Fibroblast of mammary gland (primary cell): ENCODE measurements around the gene TF.

Source experiments
- DNase-seq: peaks from one replicate; pipeline ENCODE4 v3.0.0-alpha.2; 2010; ENCODE audit warnings: low read depth
- H3K4me3 ChIP-seq: 2 replicates; pipeline ENCODE4 v1.5.1; 2011; ENCODE audit warnings: low read depth, mild to moderate bottlenecking, low read length, moderate library complexity; ENCODE audit not compliant: control insufficient read depth
- TF ChIP-seq, protein P1 (sequence below): conservative IDR thresholded peaks from 2 replicates; pipeline ENCODE4 v1.5.1; 2011; ENCODE audit warnings: low read depth, low read length, inconsistent platforms; ENCODE audit not compliant: control insufficient read depth, insufficient read depth

The TF gene

DNA sequence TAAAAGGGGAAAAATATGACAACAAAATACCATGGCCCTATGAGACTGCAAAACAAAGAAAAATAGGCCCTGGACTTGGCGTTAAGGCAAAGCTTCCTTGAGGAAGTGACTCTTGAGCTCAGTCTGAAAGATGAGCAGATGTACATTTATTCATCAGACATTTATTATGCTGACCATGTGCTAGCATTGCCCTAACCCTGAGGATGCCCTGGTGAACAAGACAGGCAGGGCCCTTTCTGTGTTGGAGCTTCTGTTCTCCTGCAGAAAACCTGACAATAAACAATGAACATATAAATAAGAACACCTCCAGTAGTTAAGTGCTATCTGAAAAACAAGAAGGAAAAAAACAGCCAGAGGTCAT lies 12.4 kb downstream of the TF start:
- no peak overlapping the region for H3K4me3 ChIP-seq
- no peak for DNase-seq
- TF ChIP-seq, protein P1, sequence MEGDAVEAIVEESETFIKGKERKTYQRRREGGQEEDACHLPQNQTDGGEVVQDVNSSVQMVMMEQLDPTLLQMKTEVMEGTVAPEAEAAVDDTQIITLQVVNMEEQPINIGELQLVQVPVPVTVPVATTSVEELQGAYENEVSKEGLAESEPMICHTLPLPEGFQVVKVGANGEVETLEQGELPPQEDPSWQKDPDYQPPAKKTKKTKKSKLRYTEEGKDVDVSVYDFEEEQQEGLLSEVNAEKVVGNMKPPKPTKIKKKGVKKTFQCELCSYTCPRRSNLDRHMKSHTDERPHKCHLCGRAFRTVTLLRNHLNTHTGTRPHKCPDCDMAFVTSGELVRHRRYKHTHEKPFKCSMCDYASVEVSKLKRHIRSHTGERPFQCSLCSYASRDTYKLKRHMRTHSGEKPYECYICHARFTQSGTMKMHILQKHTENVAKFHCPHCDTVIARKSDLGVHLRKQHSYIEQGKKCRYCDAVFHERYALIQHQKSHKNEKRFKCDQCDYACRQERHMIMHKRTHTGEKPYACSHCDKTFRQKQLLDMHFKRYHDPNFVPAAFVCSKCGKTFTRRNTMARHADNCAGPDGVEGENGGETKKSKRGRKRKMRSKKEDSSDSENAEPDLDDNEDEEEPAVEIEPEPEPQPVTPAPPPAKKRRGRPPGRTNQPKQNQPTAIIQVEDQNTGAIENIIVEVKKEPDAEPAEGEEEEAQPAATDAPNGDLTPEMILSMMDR, result no peak

DNA sequence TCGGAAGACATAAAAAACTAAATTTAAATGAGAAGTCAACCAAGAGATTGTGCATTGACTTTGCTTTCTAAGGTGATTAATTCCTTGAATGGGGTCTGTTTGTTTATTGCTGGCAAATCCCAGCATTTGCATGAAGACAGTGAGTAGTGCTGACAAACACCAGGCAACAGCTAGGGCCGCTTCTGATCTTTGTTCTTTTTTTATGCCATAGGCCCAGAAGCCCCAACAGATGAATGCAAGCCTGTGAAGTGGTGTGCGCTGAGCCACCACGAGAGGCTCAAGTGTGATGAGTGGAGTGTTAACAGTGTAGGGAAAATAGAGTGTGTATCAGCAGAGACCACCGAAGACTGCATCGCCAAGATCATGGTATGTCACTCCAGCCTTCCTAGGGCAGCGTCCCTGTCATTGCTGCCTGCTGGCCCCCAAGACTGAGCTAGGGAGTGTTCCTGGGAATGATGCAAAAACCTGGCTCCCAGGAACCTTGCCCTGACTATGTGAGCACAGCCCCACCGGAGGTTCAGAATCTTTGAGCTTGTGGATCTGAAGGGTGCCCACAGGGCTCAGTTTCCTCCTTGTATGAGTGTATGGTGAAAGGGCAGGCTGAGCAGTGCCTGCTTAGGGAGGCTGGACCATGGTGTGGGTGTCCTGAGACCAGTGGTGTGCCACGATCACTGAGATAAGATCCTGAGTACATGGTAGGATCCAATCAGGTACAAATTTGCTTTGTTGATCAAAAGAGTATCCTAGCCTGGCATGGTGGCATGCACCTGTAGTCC lies 13.0 kb downstream of the TF start:
- no peak overlapping the region for H3K4me3 ChIP-seq
- DNase-seq, result no peak
- TF ChIP-seq, protein P1, result no peak

DNA sequence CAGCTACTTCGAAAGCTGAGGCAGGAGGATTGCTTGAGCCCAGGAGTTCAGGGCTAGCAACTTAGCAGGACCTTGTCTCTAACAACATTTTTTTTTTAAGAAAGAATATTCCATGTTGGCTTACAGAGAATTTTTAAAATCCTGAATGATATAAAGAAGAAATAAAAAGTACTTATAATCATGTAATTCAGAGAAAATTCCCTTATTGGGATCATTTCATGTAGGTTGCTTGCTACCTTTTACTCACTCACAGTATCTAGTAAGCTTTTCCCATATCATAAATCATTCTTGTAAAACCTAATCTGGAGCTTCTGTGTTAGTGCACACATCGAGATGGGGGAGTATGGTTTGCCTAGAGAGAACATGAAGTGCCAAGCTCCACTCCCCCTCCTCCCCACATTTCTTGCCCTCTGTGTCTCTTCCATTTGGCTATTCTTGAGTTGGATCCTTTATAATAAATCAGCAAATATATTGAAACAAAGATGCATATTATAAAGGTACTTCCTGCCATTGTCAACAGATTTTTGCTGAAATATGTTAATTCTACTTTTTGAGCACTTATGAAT lies 13.6 kb downstream of the TF start:
- no peak for DNase-seq
- TF ChIP-seq, protein P1, result no peak
- no peak overlapping the region for H3K4me3 ChIP-seq

DNA sequence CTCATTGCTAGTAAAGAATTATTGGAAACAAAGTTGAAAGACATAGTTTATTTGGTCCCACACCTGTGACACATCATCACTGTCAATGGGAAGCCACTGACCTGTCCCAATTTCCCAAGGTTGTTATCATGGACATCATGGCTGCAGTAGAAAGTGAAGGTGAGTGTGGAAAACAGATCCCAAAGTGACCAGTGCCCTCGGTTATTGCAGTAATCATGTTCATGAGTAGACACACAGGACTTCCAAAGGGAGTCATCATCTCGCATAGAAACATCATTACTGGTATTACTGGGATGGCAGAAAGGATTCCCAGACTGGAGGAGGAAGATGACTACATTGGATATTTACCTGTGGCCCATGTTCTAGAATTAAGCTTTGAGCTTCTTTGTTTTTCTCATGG lies 14.7 kb downstream of the TF start:
- H3K4me3 ChIP-seq, result no peak overlapping the region
- TF ChIP-seq, protein P1, result no peak
- no peak for DNase-seq

DNA sequence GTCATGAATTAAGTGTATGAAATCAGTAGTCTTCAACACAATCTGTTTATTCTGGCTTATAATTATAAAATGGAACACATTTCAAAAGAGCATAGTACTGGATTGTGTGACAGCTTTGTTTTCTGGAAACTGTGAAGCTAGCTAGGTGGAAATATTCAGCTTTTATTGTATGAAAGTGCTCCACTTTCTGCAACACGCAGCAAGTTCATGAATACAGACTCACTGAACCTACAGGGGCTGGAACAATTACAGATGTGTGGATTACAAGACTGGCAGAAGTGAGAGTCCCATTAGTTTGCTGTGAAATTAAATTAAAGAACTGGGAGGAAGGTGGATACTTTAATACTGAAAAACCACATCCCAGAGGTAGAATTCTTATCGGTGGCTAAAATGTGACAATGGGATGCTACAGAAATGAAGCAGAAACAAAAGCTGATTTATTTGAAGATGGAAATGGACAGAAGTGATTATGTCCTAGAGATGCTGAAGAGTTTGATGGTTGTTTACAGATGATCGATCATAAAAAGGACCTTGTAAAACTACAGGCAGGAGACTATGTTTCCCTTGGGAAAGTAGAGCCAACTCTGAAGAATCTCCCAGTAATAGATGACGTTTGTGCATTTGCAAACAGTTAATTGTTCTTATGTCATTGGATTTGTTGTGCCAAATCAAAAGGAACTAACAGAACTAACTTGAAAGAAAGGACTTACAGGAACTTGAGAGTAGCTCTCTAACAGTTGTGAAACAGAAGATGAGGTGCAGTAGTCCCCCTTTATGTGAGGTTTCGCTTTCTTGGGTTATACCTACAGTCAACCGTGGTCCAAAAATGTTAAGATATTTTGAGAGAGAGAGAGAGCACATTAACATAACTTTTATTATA lies 15.7 kb downstream of the TF start:
- TF ChIP-seq, protein P1, result no peak
- no peak for DNase-seq
- no peak overlapping the region for H3K4me3 ChIP-seq

DNA sequence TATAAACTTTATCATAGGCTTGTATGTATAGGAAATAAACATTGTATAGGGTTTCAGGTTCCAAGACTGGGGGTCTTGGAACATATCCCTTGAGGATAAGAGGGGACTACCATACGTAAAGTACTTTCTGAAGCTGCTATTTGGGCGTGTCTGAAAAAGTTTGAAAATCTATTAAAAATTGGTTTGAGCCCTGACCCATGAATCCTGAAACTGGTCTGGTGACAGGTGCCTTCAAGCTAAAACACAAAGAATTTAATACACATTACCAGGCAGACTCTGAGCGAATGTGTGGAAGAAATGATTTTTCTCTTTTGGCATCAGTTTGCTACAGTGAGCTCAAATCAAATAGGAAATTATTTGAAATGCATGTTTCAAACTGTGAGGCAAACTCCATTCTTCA lies 16.3 kb downstream of the TF start:
- DNase-seq, result no peak
- H3K4me3 ChIP-seq, result no peak overlapping the region
- TF ChIP-seq, protein P1, result no peak
